Endothelial cell of umbilical vein (primary cell): ENCODE measurements around the gene UBE2K.

ENCODE experiments used
- POLR2A ChIP-seq: IDR thresholded peaks from 2 replicates; pipeline ENCODE4 v1.6.1; 2012; ENCODE audit warnings: low read depth, mild to moderate bottlenecking, control low read depth, low read length
- TF ChIP-seq, protein P1 (sequence below), 2 donors: IDR thresholded peaks; 1 replicate in 1 of 2; 2 replicates in 1 of 2; pipeline ENCODE4 v1.5.1; 2011; ENCODE audit warnings: low read length in 2 of 2, mild to moderate bottlenecking in 2 of 2, moderate library complexity in 2 of 2, control low read depth in 1 of 2, inconsistent platforms in 1 of 2, low read depth in 1 of 2; ENCODE audit not compliant: insufficient read depth in 1 of 2; ENCODE audit errors: extremely low read depth in 1 of 2

DNA sequence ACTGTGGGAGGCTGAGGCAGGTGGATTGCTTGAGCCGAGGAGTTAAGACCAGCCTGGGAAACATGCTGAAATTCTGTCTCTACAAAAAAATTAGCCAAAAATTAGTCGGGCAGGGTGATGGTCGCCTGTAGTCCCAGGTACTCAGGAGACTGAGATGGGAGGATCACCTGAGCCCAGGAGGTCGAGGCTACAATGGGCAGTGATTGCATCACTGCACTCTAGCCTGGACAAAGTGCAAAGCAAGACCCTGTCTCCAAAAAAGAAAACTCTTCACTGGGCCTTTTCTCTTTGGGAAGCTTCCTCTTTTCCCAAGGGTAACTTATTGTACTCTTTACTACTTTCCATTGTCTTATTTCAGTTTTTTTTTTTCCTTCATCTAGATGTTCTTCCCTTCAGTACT is 88.9 kb downstream of the UBE2K start:
- no peak for TF ChIP-seq POLR2A
- TF ChIP-seq, protein P1, sequence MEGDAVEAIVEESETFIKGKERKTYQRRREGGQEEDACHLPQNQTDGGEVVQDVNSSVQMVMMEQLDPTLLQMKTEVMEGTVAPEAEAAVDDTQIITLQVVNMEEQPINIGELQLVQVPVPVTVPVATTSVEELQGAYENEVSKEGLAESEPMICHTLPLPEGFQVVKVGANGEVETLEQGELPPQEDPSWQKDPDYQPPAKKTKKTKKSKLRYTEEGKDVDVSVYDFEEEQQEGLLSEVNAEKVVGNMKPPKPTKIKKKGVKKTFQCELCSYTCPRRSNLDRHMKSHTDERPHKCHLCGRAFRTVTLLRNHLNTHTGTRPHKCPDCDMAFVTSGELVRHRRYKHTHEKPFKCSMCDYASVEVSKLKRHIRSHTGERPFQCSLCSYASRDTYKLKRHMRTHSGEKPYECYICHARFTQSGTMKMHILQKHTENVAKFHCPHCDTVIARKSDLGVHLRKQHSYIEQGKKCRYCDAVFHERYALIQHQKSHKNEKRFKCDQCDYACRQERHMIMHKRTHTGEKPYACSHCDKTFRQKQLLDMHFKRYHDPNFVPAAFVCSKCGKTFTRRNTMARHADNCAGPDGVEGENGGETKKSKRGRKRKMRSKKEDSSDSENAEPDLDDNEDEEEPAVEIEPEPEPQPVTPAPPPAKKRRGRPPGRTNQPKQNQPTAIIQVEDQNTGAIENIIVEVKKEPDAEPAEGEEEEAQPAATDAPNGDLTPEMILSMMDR (IDR thresholded peaks at IDR 0.05; ENCODE audit: extremely low read depth in 1 of 2, insufficient read depth in 1 of 2, low read depth in 1 of 2, low read length in 2 of 2) = no peak
